Measurements from ENCODE around the gene DAPK1.

DAPK1 gene

DNA sequence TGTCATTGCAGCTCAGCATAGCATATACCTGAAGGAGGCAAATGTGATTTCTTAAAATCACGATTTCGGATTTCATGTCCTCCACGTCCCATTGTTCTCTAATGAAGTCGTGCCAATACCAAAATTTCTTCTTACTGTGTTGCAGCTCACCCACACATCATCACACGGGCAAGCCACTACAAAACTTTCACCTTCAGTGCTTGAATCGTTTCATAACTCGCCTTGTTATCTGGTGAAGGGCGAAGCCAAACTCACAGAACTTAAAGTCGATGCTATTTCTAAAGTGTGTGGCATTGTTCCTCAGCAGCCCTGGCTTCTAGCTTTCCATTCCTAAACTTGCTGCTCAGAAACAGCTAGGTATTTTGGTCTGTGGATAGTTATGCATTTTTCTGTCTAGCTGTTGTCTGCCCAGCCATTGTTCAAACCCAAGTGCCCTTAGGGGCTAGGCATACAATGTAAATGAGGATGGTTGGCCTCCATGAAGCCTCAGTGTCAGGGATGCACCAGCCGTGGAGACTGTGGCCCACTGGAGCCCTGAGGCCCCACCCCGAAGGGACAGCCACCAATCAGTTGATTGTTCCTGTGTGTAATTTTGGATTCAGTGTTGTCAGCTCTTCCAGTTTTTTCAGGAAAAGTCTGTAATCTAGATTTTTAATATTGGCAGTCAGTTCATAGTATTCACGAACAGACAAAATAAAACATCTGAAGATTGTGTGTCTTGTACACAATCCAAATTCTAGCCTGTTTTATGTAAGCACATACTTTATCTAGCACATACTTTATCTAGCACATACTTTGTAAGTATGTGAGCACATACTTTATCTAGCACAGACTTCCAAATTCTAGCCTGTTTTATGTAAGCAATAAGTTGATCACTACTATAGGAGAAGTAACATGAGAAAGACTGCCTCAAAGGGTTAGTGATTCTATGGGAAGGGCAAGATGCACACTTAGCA is 112.8 kb downstream of the DAPK1 start (continued):
- TF ChIP-seq, protein P1, sequence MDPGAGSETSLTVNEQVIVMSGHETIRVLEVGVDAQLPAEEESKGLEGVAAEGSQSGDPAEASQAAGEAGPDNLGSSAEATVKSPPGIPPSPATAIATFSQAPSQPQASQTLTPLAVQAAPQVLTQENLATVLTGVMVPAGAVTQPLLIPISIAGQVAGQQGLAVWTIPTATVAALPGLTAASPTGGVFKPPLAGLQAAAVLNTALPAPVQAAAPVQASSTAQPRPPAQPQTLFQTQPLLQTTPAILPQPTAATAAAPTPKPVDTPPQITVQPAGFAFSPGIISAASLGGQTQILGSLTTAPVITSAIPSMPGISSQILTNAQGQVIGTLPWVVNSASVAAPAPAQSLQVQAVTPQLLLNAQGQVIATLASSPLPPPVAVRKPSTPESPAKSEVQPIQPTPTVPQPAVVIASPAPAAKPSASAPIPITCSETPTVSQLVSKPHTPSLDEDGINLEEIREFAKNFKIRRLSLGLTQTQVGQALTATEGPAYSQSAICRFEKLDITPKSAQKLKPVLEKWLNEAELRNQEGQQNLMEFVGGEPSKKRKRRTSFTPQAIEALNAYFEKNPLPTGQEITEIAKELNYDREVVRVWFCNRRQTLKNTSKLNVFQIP (CRISPR knock-in tag; IDR thresholded peaks at IDR 0.05; ENCODE audit: borderline replicate concordance, low read depth) = no peak
- TF ChIP-seq BACH2 (CRISPR knock-in tag; IDR thresholded peaks at IDR 0.05; ENCODE audit: borderline replicate concordance) = no peak
- no peak for TF ChIP-seq ARNTL (CRISPR knock-in tag; IDR thresholded peaks at IDR 0.05; ENCODE audit: borderline replicate concordance, low read depth)

GRCh38 chr9:87611776-87612175 is 114.1 kb downstream of the DAPK1 start:
- no peak for ATAC-seq
- TF ChIP-seq RARB (CRISPR knock-in tag; IDR thresholded peaks at IDR 0.05) = no peak
- TF ChIP-seq ZNF565 (CRISPR knock-in tag; conservative IDR thresholded peaks at IDR 0.05; ENCODE audit: low read depth) = no peak
- TF ChIP-seq ESRRG (CRISPR knock-in tag; IDR thresholded peaks at IDR 0.05) = no peak
- no peak for TF ChIP-seq TCF4 (CRISPR knock-in tag; IDR thresholded peaks at IDR 0.05; ENCODE audit: borderline replicate concordance)
- TF ChIP-seq ZC3H10 (CRISPR knock-in tag; IDR thresholded peaks at IDR 0.05) = no peak
- no peak for TF ChIP-seq BACH2 (CRISPR knock-in tag; IDR thresholded peaks at IDR 0.05; ENCODE audit: borderline replicate concordance)
- TF ChIP-seq, protein P2, sequence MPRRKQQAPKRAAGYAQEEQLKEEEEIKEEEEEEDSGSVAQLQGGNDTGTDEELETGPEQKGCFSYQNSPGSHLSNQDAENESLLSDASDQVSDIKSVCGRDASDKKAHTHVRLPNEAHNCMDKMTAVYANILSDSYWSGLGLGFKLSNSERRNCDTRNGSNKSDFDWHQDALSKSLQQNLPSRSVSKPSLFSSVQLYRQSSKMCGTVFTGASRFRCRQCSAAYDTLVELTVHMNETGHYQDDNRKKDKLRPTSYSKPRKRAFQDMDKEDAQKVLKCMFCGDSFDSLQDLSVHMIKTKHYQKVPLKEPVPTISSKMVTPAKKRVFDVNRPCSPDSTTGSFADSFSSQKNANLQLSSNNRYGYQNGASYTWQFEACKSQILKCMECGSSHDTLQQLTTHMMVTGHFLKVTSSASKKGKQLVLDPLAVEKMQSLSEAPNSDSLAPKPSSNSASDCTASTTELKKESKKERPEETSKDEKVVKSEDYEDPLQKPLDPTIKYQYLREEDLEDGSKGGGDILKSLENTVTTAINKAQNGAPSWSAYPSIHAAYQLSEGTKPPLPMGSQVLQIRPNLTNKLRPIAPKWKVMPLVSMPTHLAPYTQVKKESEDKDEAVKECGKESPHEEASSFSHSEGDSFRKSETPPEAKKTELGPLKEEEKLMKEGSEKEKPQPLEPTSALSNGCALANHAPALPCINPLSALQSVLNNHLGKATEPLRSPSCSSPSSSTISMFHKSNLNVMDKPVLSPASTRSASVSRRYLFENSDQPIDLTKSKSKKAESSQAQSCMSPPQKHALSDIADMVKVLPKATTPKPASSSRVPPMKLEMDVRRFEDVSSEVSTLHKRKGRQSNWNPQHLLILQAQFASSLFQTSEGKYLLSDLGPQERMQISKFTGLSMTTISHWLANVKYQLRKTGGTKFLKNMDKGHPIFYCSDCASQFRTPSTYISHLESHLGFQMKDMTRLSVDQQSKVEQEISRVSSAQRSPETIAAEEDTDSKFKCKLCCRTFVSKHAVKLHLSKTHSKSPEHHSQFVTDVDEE (CRISPR knock-in tag; IDR thresholded peaks at IDR 0.05) = no peak
- no peak for TF ChIP-seq ZFP3 (CRISPR knock-in tag; IDR thresholded peaks at IDR 0.05)
- TF ChIP-seq CSDC2 (CRISPR knock-in tag; IDR thresholded peaks at IDR 0.05) = no peak
- TF ChIP-seq ARNTL (CRISPR knock-in tag; IDR thresholded peaks at IDR 0.05; ENCODE audit: borderline replicate concordance, low read depth) = no peak
- no peak for TF ChIP-seq OSR1 (CRISPR knock-in tag; IDR thresholded peaks at IDR 0.05)
- TF ChIP-seq PATZ1 (CRISPR knock-in tag; IDR thresholded peaks at IDR 0.05; ENCODE audit: borderline replicate concordance) = no peak
- no peak for TF ChIP-seq ZFP30 (CRISPR knock-in tag; IDR thresholded peaks at IDR 0.05)
- TF ChIP-seq ZNF70 (CRISPR knock-in tag; IDR thresholded peaks at IDR 0.05) = no peak
- no peak for TF ChIP-seq CSRNP3 (CRISPR knock-in tag; IDR thresholded peaks at IDR 0.05)

DNA sequence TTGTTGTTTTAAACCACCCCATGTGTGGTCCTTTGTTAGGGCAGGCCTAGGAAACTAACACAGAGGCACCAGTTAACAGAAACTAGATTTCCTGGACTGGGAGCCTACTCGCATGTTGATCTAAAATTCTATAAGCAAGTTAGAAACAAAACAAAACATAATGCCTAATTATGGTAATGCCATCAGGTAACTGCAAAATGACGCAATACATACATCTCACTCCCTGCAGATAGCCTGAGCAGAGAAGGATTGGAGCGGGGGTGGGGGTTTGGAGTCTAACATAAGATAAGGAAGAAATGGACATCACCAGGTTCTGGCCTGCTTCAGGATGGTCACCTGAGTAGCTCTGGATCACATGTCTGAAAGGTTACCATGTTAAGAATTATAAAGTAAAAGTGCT is 114.9 kb downstream of the DAPK1 start:
- TF ChIP-seq ARNTL (CRISPR knock-in tag; IDR thresholded peaks at IDR 0.05; ENCODE audit: borderline replicate concordance, low read depth) (no peak), ZC3H10 (CRISPR knock-in tag; IDR thresholded peaks at IDR 0.05) (no peak), BACH2 (CRISPR knock-in tag; IDR thresholded peaks at IDR 0.05; ENCODE audit: borderline replicate concordance) (no peak), PATZ1 (CRISPR knock-in tag; IDR thresholded peaks at IDR 0.05; ENCODE audit: borderline replicate concordance) (no peak), ESRRG (CRISPR knock-in tag; IDR thresholded peaks at IDR 0.05) (no peak), ZNF565 (CRISPR knock-in tag; conservative IDR thresholded peaks at IDR 0.05; ENCODE audit: low read depth) (no peak), PPARA (CRISPR knock-in tag; IDR thresholded peaks at IDR 0.05; ENCODE audit: borderline replicate concordance) (no peak), ISL1 (CRISPR knock-in tag; IDR thresholded peaks at IDR 0.05) (no peak), CSRNP3 (CRISPR knock-in tag; IDR thresholded peaks at IDR 0.05) (no peak), CSDC2 (CRISPR knock-in tag; IDR thresholded peaks at IDR 0.05) (no peak), GLIS3 (CRISPR knock-in tag; IDR thresholded peaks at IDR 0.05) (no peak), TOX (CRISPR knock-in tag; IDR thresholded peaks at IDR 0.05; ENCODE audit: borderline replicate concordance) (no peak), TCF4 (CRISPR knock-in tag; IDR thresholded peaks at IDR 0.05; ENCODE audit: borderline replicate concordance) (no peak), ZNF70 (CRISPR knock-in tag; IDR thresholded peaks at IDR 0.05) (no peak)
- TF ChIP-seq, protein P1 (CRISPR knock-in tag; IDR thresholded peaks at IDR 0.05; ENCODE audit: borderline replicate concordance, low read depth) = no peak

More for the DNA sequence above, 114.9 kb downstream of the DAPK1 start:
- no peak for ATAC-seq

Data from SK-N-SH treated with all-trans-retinoic acid at 6 μM for 48 hours (cell line).